ENCODE results near the gene LRRC4C.

- no peak for TF ChIP-seq POLR2A (IDR thresholded peaks at IDR 0.05; ENCODE audit: low read depth, low read length)
- TF ChIP-seq POLR2AphosphoS5 (IDR thresholded peaks at IDR 0.05; ENCODE audit: low read depth, low read length), result no peak
These were observed 268.9 kb downstream of the LRRC4C start for GRCh38 chr11:41190437-41191082.

All from GM12892 (cell line).